Activated naive CD4-positive, alpha-beta T cell treated with anti-CD3 and anti-CD28 coated beads, Interleukin-2, amount 50 U/mL, for 24 hours (primary cell): ENCODE data around the gene RAMP2.
"Not testable (repeated sequence)": the region's sequence is repeated elsewhere in the genome, so short reads cannot be mapped to it uniquely, and the experiment has no call there.

Experiments
- H3K27ac Mint-ChIP-seq: one replicate; pipeline ENCODE4 v1.8.0; 2021; ENCODE audit warnings: mild to moderate bottlenecking, mixed read lengths
- H3K27me3 Mint-ChIP-seq: one replicate; pipeline ENCODE4 v1.8.0; 2021; ENCODE audit warnings: mixed read lengths
- H3K36me3 Mint-ChIP-seq: one replicate; pipeline ENCODE4 v1.8.0; 2021; ENCODE audit warnings: mixed read lengths
- H3K4me1 Mint-ChIP-seq: one replicate; pipeline ENCODE4 v1.8.0; 2021; ENCODE audit warnings: mixed read lengths
- H3K4me3 Mint-ChIP-seq: one replicate; pipeline ENCODE4 v1.8.0; 2021; ENCODE audit warnings: mild to moderate bottlenecking, mixed read lengths
- H3K9me3 Mint-ChIP-seq: one replicate; pipeline ENCODE4 v1.8.0; 2021; ENCODE audit warnings: mixed read lengths

Gene RAMP2

GRCh38 chr17:42754782-42755181 lies 6.2 kb upstream of the RAMP2 start:
- no peaks in the 10 kb centered on the region for H3K9me3 Mint-ChIP-seq

GRCh38 chr17:42759982-42760651 lies 910 bp upstream of the RAMP2 start:
- H3K27ac Mint-ChIP-seq: no peak overlapping the region
- peaks cover 3% of the 10 kb centered on the region for H3K4me1 Mint-ChIP-seq
- peak overlapping the region; percentile 73 for H3K4me3 Mint-ChIP-seq
- H3K36me3 Mint-ChIP-seq: no peaks in the 10 kb centered on the region
- H3K9me3 Mint-ChIP-seq: no peaks in the 10 kb centered on the region
- H3K27me3 Mint-ChIP-seq: peaks cover 40% of the 10 kb centered on the region

More at GRCh38 chr17:42754782-42755181, 6.2 kb upstream of the RAMP2 start:
- Mint-ChIP-seq H3K27ac (no peak overlapping the region), H3K4me1 (no peaks in the 10 kb centered on the region), H3K27me3 (peaks cover 15% of the 10 kb centered on the region), H3K4me3 (no peak overlapping the region), H3K36me3 (no peaks in the 10 kb centered on the region)

- no peaks in the 10 kb centered on the region for H3K36me3 Mint-ChIP-seq
- H3K27me3 Mint-ChIP-seq: peaks cover 37% of the 10 kb centered on the region
- no peaks in the 10 kb centered on the region for H3K9me3 Mint-ChIP-seq
- H3K4me1 Mint-ChIP-seq: peaks cover 3% of the 10 kb centered on the region
- no peak overlapping the region for H3K27ac Mint-ChIP-seq
- peak overlapping the region; percentile 24 for H3K4me3 Mint-ChIP-seq
Measured at GRCh38 chr17:42761638-42762037, 611 bp downstream of the RAMP2 start.

- Mint-ChIP-seq H3K27ac (no peak overlapping the region), H3K4me1 (no peaks in the 10 kb centered on the region), H3K4me3 (no peak overlapping the region), H3K27me3 (peaks cover 30% of the 10 kb centered on the region), H3K9me3 (no peaks in the 10 kb centered on the region), H3K36me3 (no peaks in the 10 kb centered on the region)
Measured at GRCh38 chr17:42766124-42766523, 5.1 kb downstream of the RAMP2 start.

GRCh38 chr17:42767512-42767911 lies 6.5 kb downstream of the RAMP2 start:
- Mint-ChIP-seq H3K27me3 (peaks cover 21% of the 10 kb centered on the region), H3K4me3 (no peak overlapping the region)

GRCh38 chr17:42768006-42768405 lies 7.0 kb downstream of the RAMP2 start:
- not testable (repeated sequence) for H3K27ac Mint-ChIP-seq, H3K9me3 Mint-ChIP-seq, H3K4me3 Mint-ChIP-seq, H3K36me3 Mint-ChIP-seq, H3K4me1 Mint-ChIP-seq
- peaks cover 17% of the 10 kb centered on the region for H3K27me3 Mint-ChIP-seq

More at GRCh38 chr17:42767512-42767911, 6.5 kb downstream of the RAMP2 start:
- Mint-ChIP-seq H3K36me3 (no peaks in the 10 kb centered on the region), H3K4me1 (peaks cover 6% of the 10 kb centered on the region), H3K9me3 (no peaks in the 10 kb centered on the region), H3K27ac (no peak overlapping the region)

- not testable (repeated sequence) for H3K27me3 Mint-ChIP-seq, H3K9me3 Mint-ChIP-seq, H3K27ac Mint-ChIP-seq, H3K36me3 Mint-ChIP-seq, H3K4me3 Mint-ChIP-seq
- peaks cover 24% of the 10 kb centered on the region for H3K4me1 Mint-ChIP-seq
Measured at GRCh38 chr17:42769964-42770363, 8.9 kb downstream of the RAMP2 start.

GRCh38 chr17:42772945-42773289 lies 11.9 kb downstream of the RAMP2 start:
- peak overlapping the region; percentile 96 for H3K27ac Mint-ChIP-seq
- no peaks in the 10 kb centered on the region for H3K9me3 Mint-ChIP-seq
- H3K4me1 Mint-ChIP-seq: peaks cover 30% of the 10 kb centered on the region
- no peaks in the 10 kb centered on the region for H3K27me3 Mint-ChIP-seq
- H3K36me3 Mint-ChIP-seq: peaks cover 6% of the 10 kb centered on the region
- H3K4me3 Mint-ChIP-seq: peak overlapping the region; percentile 99

GRCh38 chr17:42773290-42774035 lies 12.4 kb downstream of the RAMP2 start, which contains the start of gene VPS25:
TSS of gene VPS25 (plus strand) at chr17:42773449. CDS start at chr17:42773476, 27 bp downstream.
- Mint-ChIP-seq H3K36me3 (peaks cover 7% of the 10 kb centered on the region), H3K4me3 (peak within 1 kb of the TSS; percentile 99), H3K27me3 (no peaks in the 10 kb centered on the region), H3K4me1 (peaks cover 30% of the 10 kb centered on the region), H3K27ac (peak within 1 kb of the TSS; percentile 96), H3K9me3 (no peaks in the 10 kb centered on the region)

- Mint-ChIP-seq H3K4me1 (peaks cover 30% of the 10 kb centered on the region), H3K36me3 (peaks cover 7% of the 10 kb centered on the region), H3K27ac (peak overlapping the region; percentile 96), H3K4me3 (peak overlapping the region; percentile 99), H3K27me3 (no peaks in the 10 kb centered on the region), H3K9me3 (no peaks in the 10 kb centered on the region)
Measured at GRCh38 chr17:42774066-42774745, 13.2 kb downstream of the RAMP2 start.

- peak overlapping the region; percentile 99 for H3K4me3 Mint-ChIP-seq
- peaks cover 12% of the 10 kb centered on the region for H3K36me3 Mint-ChIP-seq
- peaks cover 2% of the 10 kb centered on the region for H3K27me3 Mint-ChIP-seq
- H3K27ac Mint-ChIP-seq: no peak overlapping the region
- H3K4me1 Mint-ChIP-seq: peaks cover 35% of the 10 kb centered on the region
- no peaks in the 10 kb centered on the region for H3K9me3 Mint-ChIP-seq
Measured at GRCh38 chr17:42775534-42776098, 14.6 kb downstream of the RAMP2 start.

GRCh38 chr17:42778570-42778969 lies 17.5 kb downstream of the RAMP2 start:
- Mint-ChIP-seq H3K36me3 (peaks cover 12% of the 10 kb centered on the region), H3K4me3 (no peak overlapping the region), H3K4me1 (peaks cover 29% of the 10 kb centered on the region), H3K9me3 (no peaks in the 10 kb centered on the region), H3K27me3 (peaks cover 22% of the 10 kb centered on the region), H3K27ac (no peak overlapping the region)

- Mint-ChIP-seq H3K9me3 (no peaks in the 10 kb centered on the region), H3K4me3 (no peak overlapping the region), H3K4me1 (peaks cover 29% of the 10 kb centered on the region), H3K36me3 (peaks cover 12% of the 10 kb centered on the region), H3K27me3 (peaks cover 27% of the 10 kb centered on the region), H3K27ac (no peak overlapping the region)
Measured at GRCh38 chr17:42779304-42779935, 18.4 kb downstream of the RAMP2 start.

GRCh38 chr17:42779936-42780850 lies 19.2 kb downstream of the RAMP2 start, which contains the start of gene WNK4:
TSS of gene WNK4 (plus strand) at chr17:42780610. CDS start at chr17:42780699, 89 bp downstream.
- Mint-ChIP-seq H3K36me3 (peaks cover 11% of the 10 kb centered on the region), H3K9me3 (no peaks in the 10 kb centered on the region), H3K27ac (no peak within 1 kb of the TSS), H3K4me3 (peak within 1 kb of the TSS; percentile 23), H3K27me3 (peaks cover 32% of the 10 kb centered on the region), H3K4me1 (peaks cover 33% of the 10 kb centered on the region)
